Bone marrow (tissue), 2 donors: Measurements from ENCODE around the gene TAP1.

Source experiments
- DNase-seq, 2 donors: peaks; one replicate each; lab custom pipeline; 2025; lab: John Stamatoyannopoulos, UW

TAP1 gene

GRCh38 chr6:32860674-32861073 is 7.2 kb upstream of the TAP1 start:
- no peak for DNase-seq

DNA sequence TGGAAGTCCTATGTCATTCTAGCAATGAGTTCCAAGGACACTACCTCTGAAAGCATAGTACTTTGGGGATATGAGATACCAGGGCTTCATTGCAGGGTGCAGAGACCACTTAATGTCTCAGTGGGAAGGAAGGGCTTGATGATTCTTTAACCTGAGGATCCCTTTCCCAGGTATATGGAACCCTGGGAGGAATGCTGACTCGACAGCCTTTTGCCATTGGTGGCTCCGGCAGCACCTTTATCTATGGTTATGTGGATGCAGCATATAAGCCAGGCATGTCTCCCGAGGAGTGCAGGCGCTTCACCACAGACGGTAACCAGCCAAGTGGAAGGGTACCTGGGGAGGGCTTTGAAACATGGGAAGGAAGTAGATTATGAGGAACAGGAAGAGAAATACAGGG is 4.7 kb upstream of the TAP1 start:
- DNase-seq = no peak

DNA sequence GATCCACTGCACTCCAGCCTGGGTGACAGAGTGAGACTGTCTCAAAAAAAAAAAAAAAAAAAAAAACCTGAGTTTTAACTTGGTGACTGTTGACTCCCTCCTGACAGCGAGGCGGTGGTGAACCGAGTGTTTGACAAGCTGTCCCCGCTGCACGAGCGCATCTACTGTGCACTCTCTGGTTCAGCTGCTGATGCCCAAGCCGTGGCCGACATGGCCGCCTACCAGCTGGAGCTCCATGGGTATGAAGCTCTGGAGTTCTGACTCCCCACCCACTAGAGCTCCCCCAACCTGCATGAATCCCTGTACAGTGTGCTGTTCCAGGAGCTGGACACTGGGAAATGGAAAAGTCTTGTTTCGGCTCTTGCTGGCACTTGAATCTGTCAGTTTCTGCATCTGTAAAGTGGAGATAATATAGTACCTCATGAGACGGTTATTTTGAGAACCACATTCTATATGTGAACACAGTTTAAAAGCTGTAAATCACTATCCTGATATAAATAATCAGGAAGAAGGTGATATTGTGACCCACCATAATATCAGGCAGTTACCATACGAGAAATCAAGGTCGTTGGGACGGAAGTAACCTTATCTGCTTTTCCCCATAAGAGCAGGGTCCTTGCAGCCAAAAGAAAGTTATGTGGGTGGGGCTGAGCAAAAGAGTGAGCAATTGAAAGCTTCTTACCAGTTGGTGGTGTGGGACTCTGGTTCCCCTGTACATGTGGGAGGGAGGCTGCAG is 3.8 kb upstream of the TAP1 start:
- no peak for DNase-seq

DNA sequence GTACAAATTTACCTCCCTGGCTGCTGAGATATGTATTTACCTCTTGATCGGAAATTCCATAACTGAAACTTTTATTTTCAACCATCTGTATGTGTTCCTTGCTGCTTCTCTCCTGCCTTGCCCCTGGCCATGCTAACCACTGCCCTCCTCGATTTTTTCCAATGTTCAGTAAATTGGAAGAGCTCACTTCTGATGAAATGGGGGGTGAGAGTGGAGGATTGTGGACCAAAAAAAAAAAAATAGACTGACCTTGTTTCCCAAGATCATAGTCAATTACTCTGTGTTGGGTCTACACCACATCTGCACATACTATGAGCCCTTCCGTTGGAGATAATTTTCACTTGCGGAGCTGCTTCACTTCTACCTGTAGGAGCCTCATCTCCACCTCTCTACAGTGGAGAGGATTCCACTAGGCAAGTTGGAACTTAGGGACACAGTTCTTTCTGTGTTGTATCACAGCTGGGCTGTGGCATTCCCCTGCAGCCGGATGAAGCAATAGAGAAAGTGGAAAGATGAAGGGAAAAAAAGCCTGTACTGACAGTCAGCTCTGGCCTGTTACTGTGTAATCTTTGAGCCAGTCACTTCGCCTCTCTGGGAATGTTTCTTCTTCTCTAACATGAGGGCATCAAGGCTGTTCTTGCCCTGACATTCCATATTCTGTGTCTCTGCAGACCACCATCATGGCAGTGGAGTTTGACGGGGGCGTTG is 2.1 kb upstream of the TAP1 start:
- no peak for DNase-seq

- peak; percentile 63 to 67 for DNase-seq
Measured at GRCh38 chr6:32854376-32855178, 1.1 kb upstream of the TAP1 start.

- DNase-seq = peak in 1 of 2 donors; percentile 79
Measured at GRCh38 chr6:32852844-32853540, 512 bp downstream of the TAP1 start.

GRCh38 chr6:32852018-32852843 is 1.3 kb downstream of the TAP1 start:
- DNase-seq = no peak

DNA sequence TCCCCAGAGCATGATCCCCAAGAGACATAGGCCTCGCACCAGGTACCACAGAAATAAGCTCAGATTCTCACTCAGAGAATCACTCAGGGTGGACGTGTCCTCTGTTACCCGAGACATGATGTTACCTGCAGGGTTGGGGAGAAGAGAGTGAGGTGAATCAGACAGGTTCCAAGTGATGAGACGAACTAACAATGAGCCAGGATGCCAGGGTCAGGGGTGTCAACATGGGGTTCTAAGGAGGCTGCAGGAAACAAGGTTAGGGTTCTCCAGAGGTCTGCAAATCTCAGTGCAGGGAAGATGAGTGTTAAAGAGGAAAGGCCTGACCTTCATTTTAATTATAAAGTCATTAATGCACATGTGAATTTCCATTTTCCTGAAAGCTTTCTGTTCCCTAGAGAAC is 2.5 kb downstream of the TAP1 start:
- no peak for DNase-seq

GRCh38 chr6:32849126-32849525 is 4.4 kb downstream of the TAP1 start:
- no peak for DNase-seq

DNA sequence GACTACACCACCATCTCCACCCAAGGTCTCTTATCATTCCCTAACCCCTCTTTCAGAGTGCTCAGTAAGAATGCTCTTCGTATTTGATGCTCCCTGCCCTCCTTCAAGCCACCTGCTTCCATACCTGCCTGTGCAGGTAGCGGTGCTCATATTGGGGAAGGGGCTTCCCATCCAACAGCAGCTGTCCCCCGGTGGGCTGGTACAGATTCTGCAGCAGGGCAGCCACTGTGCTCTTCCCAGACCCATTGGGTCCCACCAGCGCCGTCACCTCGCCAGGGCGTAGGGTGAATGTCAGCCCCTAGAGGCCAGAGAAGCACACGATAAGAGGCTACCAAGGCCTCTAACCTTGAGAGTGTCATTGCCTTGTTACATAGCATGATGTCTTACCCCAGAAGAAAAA is 5.7 kb downstream of the TAP1 start:
- no peak for DNase-seq

- DNase-seq = no peak
Measured at GRCh38 chr6:32847004-32847403, 6.5 kb downstream of the TAP1 start.

GRCh38 chr6:32845384-32845884 is 8.1 kb downstream of the TAP1 start:
- DNase-seq = peak; percentile 6 to 22

- DNase-seq = no peak
Measured at GRCh38 chr6:32844839-32845383, 8.6 kb downstream of the TAP1 start.

DNA sequence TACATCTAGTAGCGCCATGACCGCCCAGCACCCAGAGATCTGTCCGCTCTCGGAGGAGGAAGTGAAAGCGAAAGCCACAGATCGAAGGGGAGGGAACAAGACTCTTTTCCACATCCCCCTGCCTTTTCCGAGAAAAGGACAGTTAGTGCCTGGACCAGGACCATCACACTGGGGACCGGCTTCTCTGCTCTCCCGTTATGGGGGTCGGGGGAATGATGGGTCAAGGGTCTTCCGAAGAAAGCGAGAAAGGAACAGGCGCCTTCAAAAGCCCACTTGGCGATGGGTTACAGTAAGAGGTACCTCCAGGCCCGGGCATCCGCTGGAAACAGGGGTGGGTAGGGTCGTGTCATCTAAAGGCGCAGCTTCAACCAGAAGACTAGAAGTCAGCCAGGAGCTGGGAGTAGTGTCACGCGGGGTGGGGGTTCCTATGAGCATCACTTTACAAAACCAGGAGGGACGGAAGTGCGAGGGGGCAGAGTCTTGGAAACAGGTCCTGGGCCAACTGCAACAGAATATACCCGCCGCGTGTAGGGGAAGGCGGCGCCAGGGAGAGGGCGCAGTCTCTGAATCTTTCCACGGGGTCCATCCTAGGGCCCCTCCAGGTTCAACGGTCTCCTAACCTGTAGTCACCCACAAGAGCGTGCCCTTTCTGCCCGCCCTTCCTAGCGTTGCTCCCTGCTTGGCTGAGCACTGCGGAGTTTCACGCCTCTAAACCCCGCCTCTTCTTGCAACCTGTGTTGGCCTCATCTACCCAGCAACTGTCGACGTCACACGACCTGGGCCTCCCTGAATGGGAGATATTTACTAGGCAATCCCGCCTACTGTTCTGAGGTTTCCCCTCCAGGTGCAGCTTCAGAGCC is 9.3 kb downstream of the TAP1 start, which contains the start of gene PSMB8:
Gene PSMB8 (minus strand): TSS at position 69 of the 860 bp plus-strand sequence. CDS start 51 bp downstream, at position 18.
- DNase-seq = peak; percentile 89 to 92

- DNase-seq = no peak
Measured at GRCh38 chr6:32843331-32843978, 10.0 kb downstream of the TAP1 start.

DNA sequence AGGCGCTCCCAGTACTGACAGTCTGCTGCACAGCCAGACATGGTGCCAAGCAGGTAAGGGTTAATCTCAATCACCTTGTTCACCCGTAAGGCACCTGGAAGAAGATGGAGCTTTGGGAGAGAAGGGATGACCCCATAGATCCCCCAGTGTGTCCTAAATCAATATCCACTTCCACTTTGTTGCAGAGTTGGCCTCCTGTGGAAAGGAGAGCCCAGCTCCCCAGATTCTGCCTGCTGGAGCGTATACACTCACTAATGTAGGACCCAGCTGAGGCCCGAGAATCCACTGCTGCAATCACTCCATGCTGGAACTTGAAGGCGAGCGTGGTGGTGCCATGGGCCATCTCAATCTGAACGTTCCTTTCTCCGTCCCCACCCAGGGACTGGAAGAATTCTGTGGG is 10.8 kb downstream of the TAP1 start:
- no peak for DNase-seq

- DNase-seq = no peak
Measured at GRCh38 chr6:32842021-32842650, 11.4 kb downstream of the TAP1 start.

GRCh38 chr6:32840604-32841246 is 12.8 kb downstream of the TAP1 start:
- no peak for DNase-seq
